HCT116 (cell line): Measurements from ENCODE around the gene CDH16. TPM values are rescaled to one million over a fixed set of nuclear protein-coding genes. Genes with fewer than 3 reads are reported as not detected.

Source experiments
- ATAC-seq: fragments of 200-7000 bp; cut with Tn5 transposase; 2 replicates; pipeline ENCODE4 v1.9.1; 2020; ENCODE audit warnings: mild to moderate bottlenecking, moderate library complexity
- BruUV-seq: library from RNA; stranded (reverse); fragments of 400-500 nt; replicated peaks from 2 replicates; lab custom pipeline; 2021; lab: Mats Ljungman, UMichigan
- CTCF ChIA-PET: fragments of 300-600 bp; sonication (Branson Sonifier 250); formaldehyde crosslinking; loops from one replicate; lab custom pipeline; 2021; ENCODE audit warnings: antibody characterized with exemption; lab: Charles Lee
- POLR2A ChIA-PET: fragments of 300-600, 350-600 bp; sonication (Branson Sonifier 250); formaldehyde crosslinking; loops from one replicate; lab custom pipeline; 2021; ENCODE audit warnings: antibody characterized with exemption; lab: Charles Lee
- RAD21 ChIA-PET, 2 experiments: fragments of 300-600 bp; sonication (Branson Sonifier 250); formaldehyde crosslinking; loops; one replicate each; lab custom pipeline; 2023; ENCODE audit warnings: low total read pairs in 2 of 2; ENCODE audit not compliant: uncharacterized antibody in 2 of 2, unreplicated experiment in 2 of 2, low non-redundant PET in 1 of 2; lab: Charles Lee
- DNase-seq: peaks from one replicate; pipeline ENCODE4 v3.0.0-alpha.2; 2010; ENCODE audit warnings: low read depth, low spot score
- H2AFZ ChIP-seq: fragments of 200-600 bp; shearing (Covaris generic), sonication (generic); 2 replicates; pipeline ENCODE4 v1.6.1; 2017; ENCODE audit warnings: low read depth, mixed run types, mixed read lengths, antibody characterized with exemption, low read length; ENCODE audit not compliant: poor library complexity, severe bottlenecking
- H3K27ac ChIP-seq: 2 replicates; pipeline ENCODE4 v1.5.1; 2012; ENCODE audit warnings: low read depth, low read length
- H3K27me3 ChIP-seq: fragments of 200-600 bp; sonication (generic); 2 replicates; pipeline ENCODE4 v1.6.1; 2016; ENCODE audit warnings: mixed run types, low read length, mixed read lengths; ENCODE audit not compliant: insufficient read depth
- H3K36me3 ChIP-seq, 2 experiments: fragments of 200-500 bp in 1 of 2; fragments of 200-600 bp in 1 of 2; sonication (Bioruptor generic) in 1 of 2; sonication (generic) in 1 of 2; 2 replicates each; pipeline versions ENCODE4 v1.5.1 to v1.6.1; 2014 to 2016; ENCODE audit warnings: low read length in 2 of 2, inconsistent platforms in 1 of 2, mixed read lengths in 1 of 2, mixed run types in 1 of 2; ENCODE audit not compliant: insufficient read depth in 2 of 2, control insufficient read depth in 1 of 2
- H3K4me1 ChIP-seq, 2 experiments: fragments of 200-600 bp in 1 of 2; sonication (generic) in 1 of 2; 2 replicates each; pipeline versions ENCODE4 v1.5.1 to v1.6.1; 2012 to 2017; ENCODE audit warnings: low read length in 2 of 2, inconsistent platforms in 1 of 2, mild to moderate bottlenecking in 1 of 2, mixed read lengths in 1 of 2, mixed run types in 1 of 2, moderate library complexity in 1 of 2; ENCODE audit not compliant: insufficient read depth in 2 of 2, control insufficient read depth in 1 of 2
- H3K4me2 ChIP-seq: fragments of 200-600 bp; sonication (generic); 2 replicates; pipeline ENCODE4 v1.6.1; 2017; ENCODE audit warnings: mixed run types, low read length, mixed read lengths
- H3K4me3 ChIP-seq, 2 experiments: fragments of 200-600 bp in 1 of 2; sonication (generic) in 1 of 2; replicated peaks in 1 of 2; 2 replicates each; pipeline ENCODE4 v1.5.1; 2011 to 2016; ENCODE audit warnings: low read length in 2 of 2, control low read depth in 1 of 2, low read depth in 1 of 2, mild to moderate bottlenecking in 1 of 2, mixed read lengths in 1 of 2, mixed run types in 1 of 2
- H3K79me2 ChIP-seq: fragments of 200-600 bp; sonication (generic); 2 replicates; pipeline ENCODE4 v1.6.1; 2017; ENCODE audit warnings: mild to moderate bottlenecking, mixed run types, low read length, moderate library complexity, mixed read lengths; ENCODE audit not compliant: insufficient read depth
- H3K9ac ChIP-seq: fragments of 200-600 bp; sonication (generic); 2 replicates; pipeline ENCODE4 v1.6.1; 2016; ENCODE audit warnings: low read length, mixed read lengths
- H3K9me2 ChIP-seq: fragments of 200-600 bp; sonication (generic), shearing (Covaris generic); 2 replicates; pipeline ENCODE4 v1.6.1; 2017; ENCODE audit warnings: mixed run types, mild to moderate bottlenecking, moderate library complexity; ENCODE audit not compliant: insufficient read depth
- H3K9me3 ChIP-seq, 2 experiments: fragments of 200-500 bp in 1 of 2; fragments of 200-600 bp in 1 of 2; sonication (Bioruptor generic) in 1 of 2; sonication (generic) in 1 of 2; 2 replicates each; pipeline ENCODE4 v1.6.1; 2014 to 2017; ENCODE audit warnings: low read length in 2 of 2, mixed read lengths in 2 of 2, inconsistent platforms in 1 of 2, low read depth in 1 of 2, mild to moderate bottlenecking in 1 of 2, mixed run types in 1 of 2, moderate library complexity in 1 of 2; ENCODE audit not compliant: control insufficient read depth in 1 of 2, insufficient read depth in 1 of 2
- H4K20me1 ChIP-seq: fragments of 200-600 bp; sonication (generic), shearing (Covaris generic); 2 replicates; pipeline ENCODE4 v1.6.1; 2017; ENCODE audit warnings: mixed run types, mild to moderate bottlenecking, moderate library complexity; ENCODE audit not compliant: insufficient read depth
- CBX3 ChIP-seq: IDR thresholded peaks from 2 replicates; pipeline ENCODE4 v1.6.1; 2012; ENCODE audit warnings: low read depth
- EGR1 ChIP-seq: IDR thresholded peaks from 2 replicates; pipeline ENCODE4 v1.6.1; 2012; ENCODE audit warnings: low read depth
- ELF1 ChIP-seq: IDR thresholded peaks from 2 replicates; pipeline ENCODE4 v1.6.1; 2012; ENCODE audit warnings: low read depth, borderline replicate concordance
- EZH2 ChIP-seq: fragments of 200-600 bp; sonication (generic); IDR thresholded peaks from 2 replicates; pipeline ENCODE4 v1.6.1; 2017; ENCODE audit warnings: antibody characterized with exemption, mixed run types
- EZH2phosphoT487 ChIP-seq: fragments of 200-600 bp; IDR thresholded peaks from 2 replicates; pipeline ENCODE4 v1.6.1; 2018; ENCODE audit warnings: antibody characterized with exemption, borderline replicate concordance
- FOSL1 ChIP-seq: IDR thresholded peaks from 2 replicates; pipeline ENCODE4 v1.6.1; 2012; ENCODE audit warnings: low read depth
- RAD21 ChIP-seq: IDR thresholded peaks from 2 replicates; pipeline ENCODE4 v1.6.1; 2012; ENCODE audit warnings: low read depth, mild to moderate bottlenecking
- SIN3A ChIP-seq: IDR thresholded peaks from 2 replicates; pipeline ENCODE4 v1.6.1; 2012; ENCODE audit warnings: low read depth
- SP1 ChIP-seq: IDR thresholded peaks from 2 replicates; pipeline ENCODE4 v1.6.1; 2012; ENCODE audit warnings: low read depth
- SRF ChIP-seq: IDR thresholded peaks from 2 replicates; pipeline ENCODE4 v1.6.1; 2012; ENCODE audit warnings: low read depth
- TCF7L2 ChIP-seq: IDR thresholded peaks from 2 replicates; pipeline ENCODE4 v1.7.0; 2011; ENCODE audit warnings: borderline replicate concordance, inconsistent platforms; ENCODE audit not compliant: insufficient read depth, insufficient read length; ENCODE audit errors: extremely low read depth
- YY1 ChIP-seq: IDR thresholded peaks from 2 replicates; pipeline ENCODE4 v1.6.1; 2011; ENCODE audit warnings: low read length, low read depth, moderate library complexity, mild to moderate bottlenecking; ENCODE audit not compliant: insufficient replicate concordance; ENCODE audit errors: extremely low read depth
- ZFX ChIP-seq: fragments of 450-650 bp; IDR thresholded peaks from 2 replicates; pipeline ENCODE4 v1.6.1; 2017
- ZNF274 ChIP-seq: fragments of 200-500 bp; sonication (Bioruptor generic); IDR thresholded peaks from 2 replicates; pipeline ENCODE4 v1.6.1; 2014; ENCODE audit warnings: mild to moderate bottlenecking, low read depth, low read length, inconsistent platforms
- intact Hi-C: fragments of 100-400 bp; cut with micrococcal nuclease; formaldehyde crosslinking; loops from 2 replicates; pipeline ENCODE4 v1.10.0; 2022
- total RNA-seq: library from RNA; stranded (reverse); gene quantifications from one replicate; pipeline ENCODE4 v1.2.1, GENCODE V29; 2021; ENCODE audit not compliant: unreplicated experiment
- TF ChIP-seq, protein P1 (sequence below): IDR thresholded peaks from 2 replicates; pipeline ENCODE4 v1.6.1; 2012
- TF ChIP-seq, protein P2 (sequence below): IDR thresholded peaks from 2 replicates; pipeline ENCODE4 v1.6.1; 2012; ENCODE audit warnings: low read depth
- TF ChIP-seq, protein P3 (sequence below): IDR thresholded peaks from 2 replicates; pipeline ENCODE4 v1.6.1; 2011; ENCODE audit warnings: mild to moderate bottlenecking, low read length, moderate library complexity; ENCODE audit not compliant: insufficient replicate concordance; ENCODE audit errors: extremely low read depth
- TF ChIP-seq, protein P4 (sequence below), 3 experiments: fragments of 200-600 bp in 1 of 3; sonication (generic) in 1 of 3; IDR thresholded peaks in 2 of 3; conservative IDR thresholded peaks in 1 of 3; 2 replicates each; pipeline ENCODE4 v1.5.1; 2012 to 2017; ENCODE audit warnings: low read depth in 2 of 3, low read length in 2 of 3, antibody characterized with exemption in 1 of 3, borderline replicate concordance in 1 of 3, control low read depth in 1 of 3, mild to moderate bottlenecking in 1 of 3, mixed read lengths in 1 of 3, mixed run types in 1 of 3, moderate library complexity in 1 of 3; ENCODE audit not compliant: insufficient read depth in 1 of 3
- TF ChIP-seq, protein P5 (sequence below): IDR thresholded peaks from 2 replicates; pipeline ENCODE4 v1.6.1; 2012

The CDH16 gene
- total RNA-seq, 1 experiment from 2014 or later, result not detected

DNA sequence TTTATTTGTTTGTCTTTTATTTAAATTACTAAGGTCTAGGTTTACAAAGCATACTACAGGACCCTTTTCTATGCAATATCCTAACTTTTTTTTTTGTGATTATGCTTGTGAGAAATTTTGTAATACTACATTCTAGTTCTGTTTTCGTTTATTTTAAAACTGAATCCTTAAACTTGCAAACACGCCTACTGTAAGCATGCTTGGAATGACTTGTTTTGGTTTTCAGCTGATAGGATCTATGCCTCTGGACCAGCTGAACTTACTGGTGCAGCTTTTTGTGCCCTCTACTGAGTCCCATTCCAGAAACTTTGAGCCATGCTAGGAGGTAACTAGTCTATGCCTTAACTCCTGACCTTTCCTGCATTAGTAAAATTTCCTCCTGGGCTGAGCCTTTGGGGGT, 32.4 kb downstream of the CDH16 start:
- no peak for DNase-seq
- H3K9me3 ChIP-seq, result no peaks in the 10 kb centered on the region
- H3K4me2 ChIP-seq, result no peak overlapping the region
- H3K4me1 ChIP-seq, result peaks cover 5% of the 10 kb centered on the region in 2 experiments; a peak in 3 of 4 replicates
- peaks cover 23% of the 10 kb centered on the region; the same call in 1 of the 2 replicates for H3K79me2 ChIP-seq
- intact Hi-C loops, result no loop called here
- peaks cover 12 to 24% of the 10 kb centered on the region in 2 experiments; a peak in 3 of 4 replicates for H3K36me3 ChIP-seq
- no peaks in the 10 kb centered on the region for H3K9me2 ChIP-seq
- ChIA-PET RAD21 (no interaction called here), POLR2A (no interaction called here), CTCF (interaction anchor here (1.5 kb wide), 1 partner anchor 18 kb away, joined by 4 read pairs; no protein-coding TSS in a partner anchor)
- TF ChIP-seq, protein P1, sequence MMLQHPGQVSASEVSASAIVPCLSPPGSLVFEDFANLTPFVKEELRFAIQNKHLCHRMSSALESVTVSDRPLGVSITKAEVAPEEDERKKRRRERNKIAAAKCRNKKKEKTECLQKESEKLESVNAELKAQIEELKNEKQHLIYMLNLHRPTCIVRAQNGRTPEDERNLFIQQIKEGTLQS, result no peak
- TF ChIP-seq CBX3 (no peak), ZFX (no peak), EZH2 (no peak), TCF7L2 (no peak), EZH2phosphoT487 (no peak), YY1 (no peak), SRF (no peak), SIN3A (no peak), RAD21 (no peak), FOSL1 (no peak), ELF1 (no peak), ZNF274 (no peak), EGR1 (no peak), SP1 (no peak)
- TF ChIP-seq, protein P2, sequence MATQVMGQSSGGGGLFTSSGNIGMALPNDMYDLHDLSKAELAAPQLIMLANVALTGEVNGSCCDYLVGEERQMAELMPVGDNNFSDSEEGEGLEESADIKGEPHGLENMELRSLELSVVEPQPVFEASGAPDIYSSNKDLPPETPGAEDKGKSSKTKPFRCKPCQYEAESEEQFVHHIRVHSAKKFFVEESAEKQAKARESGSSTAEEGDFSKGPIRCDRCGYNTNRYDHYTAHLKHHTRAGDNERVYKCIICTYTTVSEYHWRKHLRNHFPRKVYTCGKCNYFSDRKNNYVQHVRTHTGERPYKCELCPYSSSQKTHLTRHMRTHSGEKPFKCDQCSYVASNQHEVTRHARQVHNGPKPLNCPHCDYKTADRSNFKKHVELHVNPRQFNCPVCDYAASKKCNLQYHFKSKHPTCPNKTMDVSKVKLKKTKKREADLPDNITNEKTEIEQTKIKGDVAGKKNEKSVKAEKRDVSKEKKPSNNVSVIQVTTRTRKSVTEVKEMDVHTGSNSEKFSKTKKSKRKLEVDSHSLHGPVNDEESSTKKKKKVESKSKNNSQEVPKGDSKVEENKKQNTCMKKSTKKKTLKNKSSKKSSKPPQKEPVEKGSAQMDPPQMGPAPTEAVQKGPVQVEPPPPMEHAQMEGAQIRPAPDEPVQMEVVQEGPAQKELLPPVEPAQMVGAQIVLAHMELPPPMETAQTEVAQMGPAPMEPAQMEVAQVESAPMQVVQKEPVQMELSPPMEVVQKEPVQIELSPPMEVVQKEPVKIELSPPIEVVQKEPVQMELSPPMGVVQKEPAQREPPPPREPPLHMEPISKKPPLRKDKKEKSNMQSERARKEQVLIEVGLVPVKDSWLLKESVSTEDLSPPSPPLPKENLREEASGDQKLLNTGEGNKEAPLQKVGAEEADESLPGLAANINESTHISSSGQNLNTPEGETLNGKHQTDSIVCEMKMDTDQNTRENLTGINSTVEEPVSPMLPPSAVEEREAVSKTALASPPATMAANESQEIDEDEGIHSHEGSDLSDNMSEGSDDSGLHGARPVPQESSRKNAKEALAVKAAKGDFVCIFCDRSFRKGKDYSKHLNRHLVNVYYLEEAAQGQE, result no peak
- TF ChIP-seq, protein P3, sequence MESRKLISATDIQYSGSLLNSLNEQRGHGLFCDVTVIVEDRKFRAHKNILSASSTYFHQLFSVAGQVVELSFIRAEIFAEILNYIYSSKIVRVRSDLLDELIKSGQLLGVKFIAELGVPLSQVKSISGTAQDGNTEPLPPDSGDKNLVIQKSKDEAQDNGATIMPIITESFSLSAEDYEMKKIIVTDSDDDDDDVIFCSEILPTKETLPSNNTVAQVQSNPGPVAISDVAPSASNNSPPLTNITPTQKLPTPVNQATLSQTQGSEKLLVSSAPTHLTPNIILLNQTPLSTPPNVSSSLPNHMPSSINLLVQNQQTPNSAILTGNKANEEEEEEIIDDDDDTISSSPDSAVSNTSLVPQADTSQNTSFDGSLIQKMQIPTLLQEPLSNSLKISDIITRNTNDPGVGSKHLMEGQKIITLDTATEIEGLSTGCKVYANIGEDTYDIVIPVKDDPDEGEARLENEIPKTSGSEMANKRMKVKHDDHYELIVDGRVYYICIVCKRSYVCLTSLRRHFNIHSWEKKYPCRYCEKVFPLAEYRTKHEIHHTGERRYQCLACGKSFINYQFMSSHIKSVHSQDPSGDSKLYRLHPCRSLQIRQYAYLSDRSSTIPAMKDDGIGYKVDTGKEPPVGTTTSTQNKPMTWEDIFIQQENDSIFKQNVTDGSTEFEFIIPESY, result no peak
- TF ChIP-seq, protein P4, sequence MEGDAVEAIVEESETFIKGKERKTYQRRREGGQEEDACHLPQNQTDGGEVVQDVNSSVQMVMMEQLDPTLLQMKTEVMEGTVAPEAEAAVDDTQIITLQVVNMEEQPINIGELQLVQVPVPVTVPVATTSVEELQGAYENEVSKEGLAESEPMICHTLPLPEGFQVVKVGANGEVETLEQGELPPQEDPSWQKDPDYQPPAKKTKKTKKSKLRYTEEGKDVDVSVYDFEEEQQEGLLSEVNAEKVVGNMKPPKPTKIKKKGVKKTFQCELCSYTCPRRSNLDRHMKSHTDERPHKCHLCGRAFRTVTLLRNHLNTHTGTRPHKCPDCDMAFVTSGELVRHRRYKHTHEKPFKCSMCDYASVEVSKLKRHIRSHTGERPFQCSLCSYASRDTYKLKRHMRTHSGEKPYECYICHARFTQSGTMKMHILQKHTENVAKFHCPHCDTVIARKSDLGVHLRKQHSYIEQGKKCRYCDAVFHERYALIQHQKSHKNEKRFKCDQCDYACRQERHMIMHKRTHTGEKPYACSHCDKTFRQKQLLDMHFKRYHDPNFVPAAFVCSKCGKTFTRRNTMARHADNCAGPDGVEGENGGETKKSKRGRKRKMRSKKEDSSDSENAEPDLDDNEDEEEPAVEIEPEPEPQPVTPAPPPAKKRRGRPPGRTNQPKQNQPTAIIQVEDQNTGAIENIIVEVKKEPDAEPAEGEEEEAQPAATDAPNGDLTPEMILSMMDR (IDR thresholded peaks at IDR 0.05 in 2 of 3, conservative IDR thresholded peaks at IDR 0.05 in 1 of 3; ENCODE audit: borderline replicate concordance in 1 of 3, insufficient read depth in 1 of 3, low read depth in 2 of 3, low read length in 2 of 3), result no peak
- TF ChIP-seq, protein P5, sequence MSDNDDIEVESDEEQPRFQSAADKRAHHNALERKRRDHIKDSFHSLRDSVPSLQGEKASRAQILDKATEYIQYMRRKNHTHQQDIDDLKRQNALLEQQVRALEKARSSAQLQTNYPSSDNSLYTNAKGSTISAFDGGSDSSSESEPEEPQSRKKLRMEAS, result no peak
- no peak overlapping the region for H2AFZ ChIP-seq
- no peak for ATAC-seq
- no peak overlapping the region for H3K4me3 ChIP-seq
- no peak overlapping the region for H3K9ac ChIP-seq
- H4K20me1 ChIP-seq, result no peaks in the 10 kb centered on the region
- no peaks in the 10 kb centered on the region for H3K27me3 ChIP-seq
- BruUV-seq, result no TSS peak
- H3K27ac ChIP-seq, result no peak overlapping the region
